Measurements from ENCODE around the gene DCAF10. TPM values are rescaled to one million over a fixed set of nuclear protein-coding genes. Genes with fewer than 3 reads are reported as not detected.
A peak's percentile ranks its signal among the peaks of the same experiment; 100 is the strongest.

DCAF10 gene
- total and polyA plus RNA-seq, 2 of the 8 experiments (the other 6 are each of a cell fraction or from before 2014, with no cell fraction given) = 7.1 to 15.0 TPM

DNA sequence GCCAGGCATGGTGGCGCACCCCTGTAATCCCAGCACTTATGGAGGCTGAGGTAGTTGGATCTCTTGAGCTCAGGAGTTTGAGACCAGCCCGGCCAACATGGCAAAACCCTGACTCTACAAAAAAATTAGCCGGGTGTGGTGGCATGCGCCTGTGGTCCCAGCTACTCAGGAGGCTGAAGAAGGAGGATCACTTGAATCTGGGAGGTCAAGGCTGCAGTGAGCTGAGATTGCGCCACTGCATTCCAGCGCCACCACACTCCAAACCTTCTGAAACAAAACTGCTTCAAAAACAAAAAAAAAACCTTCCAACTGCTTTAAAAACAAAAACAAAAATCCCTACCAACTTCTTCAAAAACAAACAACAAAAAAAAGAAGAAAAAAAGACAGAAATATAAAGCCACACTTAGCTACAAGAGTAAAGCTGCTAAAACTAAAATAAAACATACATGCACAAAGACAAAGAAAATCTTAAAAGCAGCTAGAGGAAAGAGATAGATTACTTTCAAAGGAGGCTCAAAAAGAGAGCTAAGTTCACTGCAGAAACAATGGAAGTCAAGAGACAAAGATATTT, 11.4 kb downstream of the DCAF10 start:
- Histone ChIP-seq H3K27ac (ENCODE audit: low read depth, low read length) (no peak overlapping the region), H3K79me1 (ENCODE audit: low read depth, low read length) (no peaks in the 10 kb centered on the region; the same call in 1 of the 2 replicates), H2BK120ac (replicated peaks; ENCODE audit: low read depth, low read length) (no peak overlapping the region), H3K9me3 (ENCODE audit: insufficient read depth in 2 of 2, low read depth in 1 of 2, low read length in 1 of 2) (no peaks in the 10 kb centered on the region), H3K23me2 (ENCODE audit: low read depth, low read length) (no peaks in the 10 kb centered on the region), H3K36me3 (ENCODE audit: control insufficient read depth in 2 of 4, insufficient read depth in 4 of 4, low read length in 3 of 4) (no peaks in the 10 kb centered on the region), H3K79me2 (ENCODE audit: control insufficient read depth in 1 of 2, insufficient read depth in 2 of 2, low read length in 2 of 2) (no peaks in the 10 kb centered on the region), H3K4ac (replicated peaks; ENCODE audit: insufficient read length, low read depth, low read length) (no peak overlapping the region), H3K23ac (ENCODE audit: insufficient read length) (no peak overlapping the region), H3K18ac (ENCODE audit: extremely low read depth, low read length) (no peak overlapping the region), H3K56ac (replicated peaks; ENCODE audit: insufficient read length, low read depth, low read length) (no peak overlapping the region), H2AK5ac (ENCODE audit: low read depth, low read length) (no peak overlapping the region), H2BK15ac (ENCODE audit: low read length) (no peak overlapping the region), H2AFZ (ENCODE audit: low read length) (no peak overlapping the region), H3K4me3 (ENCODE audit: extremely low read depth in 1 of 4, insufficient read depth in 2 of 4, low read depth in 3 of 4, low read length in 4 of 4) (no peak overlapping the region), H4K8ac (ENCODE audit: extremely low read depth, insufficient read depth, low read length) (no peak overlapping the region), H4K5ac (ENCODE audit: insufficient read length, low read depth, low read length) (no peak overlapping the region), H3K27me3 (replicated peaks in 1 of 4; ENCODE audit: control insufficient read depth in 3 of 4, extremely low read depth in 1 of 4, insufficient read depth in 3 of 4, low read length in 3 of 4) (no peaks in the 10 kb centered on the region), H2BK12ac (ENCODE audit: low read depth, low read length) (no peak overlapping the region), H4K91ac (replicated peaks; ENCODE audit: insufficient read length, low read length) (no peak overlapping the region), H3K9ac (replicated peaks in 1 of 4; ENCODE audit: extremely low read depth in 1 of 4, low read depth in 3 of 4, low read length in 3 of 4) (no peak overlapping the region), H4K20me1 (replicated peaks in 1 of 2; ENCODE audit: control insufficient read depth in 1 of 2, insufficient read depth in 2 of 2, low read length in 2 of 2) (no peaks in the 10 kb centered on the region), H3K4me1 (replicated peaks in 1 of 4; ENCODE audit: control insufficient read depth in 3 of 4, insufficient read depth in 4 of 4, low read length in 3 of 4) (no peaks in the 10 kb centered on the region), H2BK20ac (ENCODE audit: low read length) (no peak overlapping the region), H3K4me2 (ENCODE audit: insufficient read depth in 1 of 2, low read depth in 2 of 2, low read length in 2 of 2) (no peak overlapping the region), H2BK5ac (ENCODE audit: low read depth, low read length) (no peak overlapping the region), H3K14ac (ENCODE audit: insufficient read length) (no peak overlapping the region)
- 0 out of 2 replicates have a peak, but pooled peaks have one; percentile 10 for TF ChIP-seq CEBPB (IDR thresholded peaks at IDR 0.05; ENCODE audit: low read depth, low read length)
- TF ChIP-seq HDAC6 (IDR thresholded peaks at IDR 0.05; ENCODE audit: low read depth, low read length) = no peak
- WGBS, 2 experiments (ENCODE audit: extremely low coverage in 1 of 2, insufficient coverage in 1 of 2, insufficient read length in 1 of 2, insufficient replicate concordance in 2 of 2, low coverage in 1 of 2, low lambda C conversion rate in 2 of 2, missing lambda C conversion rate in 1 of 2) = 94% methylated on average over 6 of the region's 6 CpGs; no CpG with 5 or more reads in 1 of the 2 experiments
- FAIRE-seq (no peak), DNase-seq (ENCODE audit: low read depth in 1 of 2, low spot score in 2 of 2) (no peak)
- ChIA-PET CTCF (ENCODE audit: partially characterized antibody) (interaction anchor here (1.1 kb wide), 1 partner anchor 19 kb away, joined by 3 read pairs; no protein-coding TSS in a partner anchor), POLR2A (ENCODE audit: partially characterized antibody) (interaction anchor here (0.7 to 3.3 kb wide), 3 partner anchors 11 to 47 kb away, joined by 3 to 11 read pairs (median 3); partner anchors contain the start of genes DCAF10 and EXOSC3)

All from H1 (cell line).